GM12874 (cell line): Measurements from ENCODE around the gene CHURC1.

Experiments
- CTCF ChIP-seq: IDR thresholded peaks from 2 replicates; pipeline ENCODE4 v1.5.1; 2011; ENCODE audit warnings: low read depth, mild to moderate bottlenecking, control low read depth, low read length, moderate library complexity; ENCODE audit not compliant: insufficient read depth

CHURC1 gene

GRCh38 chr14:64983439-64984310 is 69.4 kb downstream of the CHURC1 start:
- peak; percentile 57 for TF ChIP-seq CTCF
